GM18873 (cell line): ENCODE results near the gene FAM219B.
A peak's percentile ranks its signal among the peaks of the same experiment; 100 is the strongest.

Source experiments
- ATAC-seq: cut with Tn5 transposase; IDR thresholded peaks from one replicate; pipeline ENCODE4 v1.9.1; 2021; ENCODE audit warnings: mild to moderate bottlenecking, moderate library complexity, moderate number of reproducible peaks; ENCODE audit not compliant: unreplicated experiment, low FRiP score

FAM219B gene

DNA sequence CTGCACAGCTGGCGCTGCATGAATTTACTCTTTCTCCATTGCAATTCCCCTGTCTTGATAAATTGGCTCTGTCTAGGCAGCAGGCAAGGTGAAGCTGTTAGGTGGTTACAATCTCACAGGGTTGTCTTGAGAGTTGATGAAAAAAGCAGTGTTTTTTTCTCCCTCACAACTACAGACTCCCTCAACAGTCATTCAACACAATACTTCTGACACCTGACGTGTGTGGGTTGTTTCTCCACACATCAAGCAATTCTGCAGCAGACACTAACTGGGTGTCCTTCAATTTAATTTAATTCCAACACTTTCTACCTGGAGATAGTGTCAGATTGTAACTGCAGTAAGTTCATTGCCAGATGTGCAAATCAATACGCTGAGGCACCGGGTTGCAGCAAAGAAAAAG lies 28.4 kb downstream of the FAM219B start:
- no peak for ATAC-seq

DNA sequence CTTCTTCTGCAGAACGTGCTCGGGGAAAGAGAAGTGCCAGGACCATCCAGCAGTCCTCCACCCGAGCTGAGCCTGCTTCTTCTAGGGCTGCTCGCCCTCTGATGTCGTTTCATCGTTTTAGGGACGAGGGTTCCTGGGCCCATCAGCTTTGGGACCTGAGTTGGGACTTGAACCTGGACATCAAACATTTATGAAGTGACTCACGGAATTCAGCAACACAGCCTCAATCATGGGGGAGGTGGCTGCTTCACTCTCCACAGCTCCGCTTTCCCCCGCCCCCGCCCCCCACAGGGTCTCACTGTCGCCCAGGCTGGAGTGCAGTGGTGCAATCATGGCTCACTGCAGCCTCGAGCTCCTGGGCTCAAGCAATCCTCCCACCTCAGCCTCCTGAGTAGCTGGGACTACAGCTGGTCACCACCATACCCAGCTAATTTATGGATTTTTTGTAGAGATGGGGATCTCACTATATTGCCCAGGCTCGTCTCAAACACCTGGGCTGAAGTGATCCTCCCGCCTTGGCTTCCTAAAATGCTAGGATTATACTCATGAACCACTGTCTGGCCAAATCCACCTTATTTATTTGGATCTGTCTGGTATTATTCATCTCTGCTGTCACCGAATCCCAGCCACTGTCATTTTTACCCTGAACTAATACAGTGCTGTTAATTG lies 32.8 kb downstream of the FAM219B start:
- no peak for ATAC-seq

DNA sequence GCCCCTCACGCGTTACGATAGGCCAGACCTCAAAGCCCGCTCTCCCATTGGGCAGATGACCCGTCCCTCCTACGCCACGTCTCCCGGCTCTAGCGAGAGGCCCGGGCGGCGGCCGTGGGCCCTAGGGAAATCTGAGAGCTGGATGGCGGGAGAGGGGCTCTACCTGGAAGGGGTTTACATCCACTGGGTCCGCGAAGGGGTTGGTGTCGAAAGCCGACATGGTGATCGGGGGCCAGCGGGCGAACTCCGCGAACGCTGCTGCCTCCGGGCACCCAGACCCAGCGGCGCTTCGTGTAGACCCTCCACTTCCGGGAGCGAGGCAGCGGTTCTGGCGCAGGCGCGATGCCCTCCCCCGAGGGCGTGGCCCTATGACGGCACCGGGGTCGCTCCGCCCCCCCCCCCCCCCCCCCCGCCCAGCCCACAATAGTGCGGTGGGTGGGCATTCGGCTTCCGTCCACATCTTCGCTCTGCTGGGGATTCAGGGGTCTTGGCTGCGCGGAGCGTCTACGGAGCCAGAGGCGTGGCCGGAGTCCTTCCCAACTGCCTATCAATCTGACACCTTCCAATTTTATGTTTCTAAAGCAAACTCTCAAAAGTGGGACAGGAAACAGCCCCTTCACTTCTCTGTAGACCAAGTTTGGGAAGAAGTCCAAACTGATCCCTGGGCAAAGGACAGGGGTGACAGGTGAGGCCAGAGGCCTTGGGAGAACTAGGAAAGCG lies 33.5 kb downstream of the FAM219B start, which contains the start of gene SCAMP2:
Gene SCAMP2, minus strand, starts transcription at position 330 of the 720 bp plus-strand sequence. Its CDS starts 110 bp downstream, at position 220.
- peak; percentile 77 for ATAC-seq

DNA sequence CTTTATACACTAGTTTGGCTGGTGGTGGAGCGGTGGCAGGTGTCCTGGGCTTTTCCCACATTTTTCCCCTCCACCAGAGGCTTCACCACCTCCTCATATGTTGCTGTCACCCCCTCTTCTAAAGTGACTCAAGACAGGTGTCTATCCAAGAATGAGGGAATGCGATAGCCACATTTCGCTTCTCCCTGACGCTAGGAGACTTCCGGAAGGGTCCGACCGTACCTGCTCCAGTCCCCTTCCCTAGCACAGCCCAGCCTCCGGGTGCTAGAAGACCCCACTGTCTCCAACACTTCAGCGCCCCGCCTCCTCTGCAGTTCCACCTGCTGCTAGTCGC lies 34.0 kb downstream of the FAM219B start:
- ATAC-seq: no peak

DNA sequence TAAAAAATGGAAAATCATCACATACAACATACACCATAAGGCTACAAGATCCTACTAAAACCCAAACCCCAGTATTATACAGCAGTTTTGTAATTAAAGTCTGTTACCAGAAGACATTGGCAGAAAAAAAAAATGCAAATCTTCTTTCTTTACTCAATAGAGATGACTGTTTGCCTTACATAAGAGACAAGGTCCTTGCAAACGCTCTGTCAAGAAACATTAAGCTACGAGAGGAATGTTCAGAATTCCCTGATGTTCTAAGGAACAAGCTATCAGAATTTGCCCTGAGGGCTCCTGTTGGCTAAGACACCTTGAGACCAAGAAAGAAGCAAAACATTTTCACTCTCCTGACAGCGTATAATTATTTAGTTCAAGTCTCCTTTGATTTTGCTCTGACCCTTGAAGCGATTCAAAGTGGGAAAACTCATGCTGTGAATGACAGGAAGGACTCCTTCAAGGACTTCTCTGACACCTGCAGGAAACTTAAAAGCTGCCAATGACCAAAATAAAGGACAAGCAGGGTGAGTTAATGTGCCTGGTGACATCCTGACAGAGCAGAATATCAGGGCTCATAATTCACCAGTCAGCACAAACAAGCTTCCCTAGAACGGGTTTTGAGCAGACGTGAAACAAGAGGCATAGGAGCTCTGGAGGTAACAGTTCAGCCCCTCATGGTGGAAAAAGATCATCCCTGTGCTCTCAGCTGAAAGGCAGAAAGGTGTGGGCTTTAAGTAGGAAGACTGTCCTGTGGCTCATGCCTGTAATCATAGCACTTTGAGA lies 36.0 kb downstream of the FAM219B start:
- ATAC-seq: no peak

DNA sequence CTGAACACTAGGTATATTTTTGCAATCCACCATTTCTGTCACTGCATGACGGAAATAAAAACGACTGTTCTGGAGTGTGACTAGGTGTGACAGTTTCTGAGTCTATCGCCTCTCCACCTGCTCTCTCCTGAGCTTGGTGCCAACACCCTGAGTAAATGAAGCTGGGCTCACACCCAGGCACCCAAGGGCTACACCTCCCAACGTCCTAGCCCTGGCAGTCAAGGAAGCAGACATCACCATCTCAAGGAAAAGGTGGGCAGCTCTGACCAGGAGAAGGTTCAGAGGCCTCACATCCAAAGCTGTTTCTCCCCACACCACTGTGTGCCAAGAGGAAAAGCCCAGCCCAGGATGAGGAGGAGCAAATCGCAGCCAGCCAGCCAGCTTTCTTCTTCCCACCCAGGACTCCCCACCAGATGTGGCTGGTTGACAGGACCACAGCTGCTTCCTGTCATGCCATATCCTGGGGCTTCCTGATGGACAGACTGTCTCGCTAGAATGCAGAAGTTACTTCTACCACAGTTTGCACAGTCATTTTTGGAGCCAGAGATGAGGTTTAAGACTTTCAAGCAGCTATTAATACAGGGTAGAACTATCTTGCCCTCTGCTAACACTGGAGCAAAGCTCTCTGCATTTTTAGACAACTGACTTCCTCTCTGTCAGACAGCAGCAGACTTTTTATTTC lies 36.8 kb downstream of the FAM219B start:
- peak; percentile 36 for ATAC-seq

DNA sequence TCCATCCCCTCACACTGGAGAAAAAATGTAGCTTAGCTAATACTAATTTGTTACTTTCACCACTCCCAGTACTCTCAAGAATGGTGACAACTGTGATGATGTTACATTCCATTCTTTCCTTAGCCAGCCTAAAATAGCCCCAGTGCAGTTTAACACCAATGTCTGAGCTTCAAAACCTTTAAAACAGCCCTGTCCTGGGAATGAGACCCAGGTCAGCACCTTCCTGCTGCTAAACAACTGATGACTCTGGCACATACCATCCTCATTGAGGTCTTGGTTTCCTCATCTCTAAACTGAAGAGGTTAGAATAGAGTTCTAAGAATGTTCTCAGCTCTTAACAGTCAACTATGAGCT lies 37.3 kb downstream of the FAM219B start:
- no peak for ATAC-seq

DNA sequence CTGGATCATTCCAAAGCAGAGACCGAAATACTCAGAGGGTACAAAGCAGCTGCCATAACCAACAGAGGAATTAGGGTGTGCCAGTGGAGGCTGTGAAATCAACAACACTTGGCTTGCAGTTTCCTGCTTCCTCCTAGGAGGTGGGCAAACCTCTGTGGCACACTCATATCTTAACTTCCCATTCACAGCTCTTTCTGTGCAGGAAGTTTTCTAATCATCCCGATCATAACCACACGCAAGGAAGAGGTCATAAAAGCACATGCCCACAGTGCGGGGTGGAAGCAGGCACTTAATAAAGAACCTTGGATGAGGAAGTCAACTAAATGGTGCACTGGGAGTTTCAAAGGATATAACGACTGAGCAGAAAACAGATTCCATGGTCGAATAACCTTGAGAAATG lies 38.6 kb downstream of the FAM219B start:
- ATAC-seq: no peak

DNA sequence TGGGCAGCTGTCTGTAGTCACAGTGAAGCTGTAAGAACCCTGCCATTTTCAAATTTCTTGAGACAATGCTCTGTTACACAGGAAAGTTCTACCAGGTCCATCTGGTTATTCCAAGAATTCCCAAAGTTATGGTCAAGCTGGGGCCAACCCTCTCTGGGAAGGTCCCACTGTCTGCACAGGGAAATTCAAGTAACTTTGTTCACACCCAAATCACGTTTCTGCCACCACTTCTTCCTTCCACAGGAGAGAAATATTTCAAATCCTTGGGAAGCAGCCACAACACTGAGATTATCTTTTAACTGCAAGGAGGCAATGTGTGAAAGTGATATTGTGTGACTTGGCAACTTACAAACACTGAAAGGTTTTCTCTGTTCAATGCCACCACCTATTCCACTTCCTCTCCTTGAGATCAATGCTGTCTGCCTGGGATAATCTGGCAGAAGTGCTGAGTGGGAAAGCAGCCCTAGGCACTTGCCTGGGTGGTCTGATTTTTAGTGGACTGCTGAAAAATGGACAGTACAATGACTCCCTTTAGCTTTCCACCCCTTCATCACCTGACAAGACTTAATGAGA lies 39.1 kb downstream of the FAM219B start:
- ATAC-seq: no peak

DNA sequence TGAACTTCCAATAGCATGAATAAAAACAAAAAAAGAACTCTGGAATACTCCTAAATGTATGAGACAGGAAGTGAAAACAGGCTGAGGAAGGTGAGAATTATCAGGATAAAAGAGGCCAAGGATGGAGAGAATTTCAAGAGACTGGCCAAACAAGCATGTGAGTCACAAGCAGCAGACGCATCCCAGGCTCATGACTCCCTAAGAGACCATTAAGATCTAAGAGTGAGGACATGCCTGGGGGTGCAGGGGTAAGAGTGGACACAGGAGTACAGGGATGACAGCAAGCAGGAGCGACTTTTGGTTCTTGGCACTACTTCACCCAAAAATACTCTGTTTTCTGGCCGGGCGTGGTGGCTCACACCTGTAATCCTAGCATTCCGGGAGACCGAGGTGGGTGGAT lies 40.6 kb downstream of the FAM219B start:
- ATAC-seq: no peak

DNA sequence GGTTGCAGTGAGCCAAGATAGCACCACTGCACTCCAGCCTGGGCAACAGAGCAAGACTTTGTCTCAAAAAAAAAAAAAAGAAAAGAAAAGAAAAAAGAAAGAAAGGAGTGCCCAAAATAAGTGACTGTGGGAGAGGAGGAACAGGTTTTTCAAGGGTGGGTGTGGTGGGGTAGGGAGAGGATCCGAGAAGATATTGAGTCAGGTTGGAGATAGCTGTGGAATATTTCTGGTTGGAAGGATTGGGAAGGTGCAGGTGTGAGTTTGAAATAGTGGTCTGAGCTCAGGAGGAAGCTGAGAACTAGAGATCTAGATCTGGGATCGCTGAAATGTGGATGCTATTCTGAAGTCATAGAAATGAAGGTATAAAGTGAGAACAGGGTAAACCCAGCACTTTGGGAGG lies 41.3 kb downstream of the FAM219B start:
- no peak for ATAC-seq

DNA sequence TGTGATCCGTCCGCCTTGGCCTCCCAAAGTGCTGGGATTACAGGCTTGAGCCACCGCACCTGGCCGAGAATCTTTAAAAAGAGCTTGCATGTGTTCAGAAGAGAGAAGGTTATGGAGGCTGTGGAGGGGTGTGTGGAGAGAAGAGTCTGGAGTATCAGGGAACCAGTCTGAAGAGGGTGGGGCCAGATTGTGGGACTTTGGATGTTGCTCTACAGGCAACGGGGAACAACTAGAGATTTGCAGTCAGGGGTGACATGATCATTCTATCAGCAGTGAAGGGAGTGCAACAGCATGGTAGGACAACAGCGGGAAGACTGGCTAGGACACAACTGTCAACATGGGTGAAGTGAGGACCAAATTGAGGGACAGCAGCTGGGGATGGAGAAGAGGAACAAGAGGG lies 42.4 kb downstream of the FAM219B start:
- no peak for ATAC-seq

DNA sequence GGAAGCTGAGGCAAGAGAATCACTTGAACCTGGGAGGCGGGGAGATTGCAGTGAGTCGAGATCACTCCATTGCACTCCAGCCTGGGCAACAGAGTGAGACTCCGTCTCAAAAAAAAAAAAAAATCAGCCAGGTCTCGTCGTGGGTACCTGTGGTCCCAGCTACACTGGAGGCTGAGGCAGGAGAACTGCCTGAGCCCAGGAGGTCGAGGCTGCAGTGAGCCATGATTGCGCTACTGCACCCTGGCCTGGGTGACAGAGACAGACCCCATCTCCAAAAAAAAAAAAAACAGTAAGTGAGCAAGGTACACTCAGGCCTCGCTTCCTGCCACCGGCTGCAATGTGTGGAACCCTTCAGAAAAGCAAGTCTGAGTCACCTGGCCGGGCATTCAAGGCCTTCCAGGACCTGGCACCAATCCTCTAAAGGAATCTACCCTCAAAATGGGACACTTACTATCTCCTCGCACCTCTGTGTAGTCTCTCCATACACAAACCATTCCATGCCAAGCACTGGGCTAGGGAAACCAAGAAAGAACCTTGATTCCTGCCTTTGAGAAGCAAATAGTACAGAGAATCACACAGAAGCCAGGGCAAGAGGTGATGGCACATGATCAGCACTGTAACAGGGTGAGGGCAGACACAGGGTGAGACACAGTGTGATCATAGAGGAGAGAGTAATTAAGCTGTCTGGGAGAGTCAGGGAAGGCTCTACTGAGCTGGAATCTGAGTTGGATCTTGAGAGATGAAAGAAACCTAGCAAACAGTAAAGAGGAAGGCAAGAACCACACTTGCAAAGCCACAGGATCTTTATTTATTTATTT lies 43.2 kb downstream of the FAM219B start:
- no peak for ATAC-seq

DNA sequence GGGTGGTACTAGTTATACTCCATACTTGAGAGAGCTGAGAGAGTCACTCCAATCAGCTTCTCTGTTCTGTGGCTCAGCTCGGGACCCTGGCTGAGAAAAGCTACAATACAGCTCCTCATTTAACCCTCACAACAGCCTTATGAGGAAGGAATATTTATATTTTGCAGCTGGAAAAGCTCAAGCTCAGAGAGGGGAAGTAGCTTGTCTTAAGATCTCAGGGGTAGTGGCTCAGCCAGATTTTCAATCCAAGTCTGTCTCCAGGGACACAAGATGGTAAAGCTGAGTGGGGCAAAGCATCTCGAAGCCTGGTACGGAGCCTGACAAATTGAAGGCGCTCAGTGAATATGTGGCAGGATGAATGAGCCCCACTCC lies 48.3 kb downstream of the FAM219B start:
- no peak for ATAC-seq

DNA sequence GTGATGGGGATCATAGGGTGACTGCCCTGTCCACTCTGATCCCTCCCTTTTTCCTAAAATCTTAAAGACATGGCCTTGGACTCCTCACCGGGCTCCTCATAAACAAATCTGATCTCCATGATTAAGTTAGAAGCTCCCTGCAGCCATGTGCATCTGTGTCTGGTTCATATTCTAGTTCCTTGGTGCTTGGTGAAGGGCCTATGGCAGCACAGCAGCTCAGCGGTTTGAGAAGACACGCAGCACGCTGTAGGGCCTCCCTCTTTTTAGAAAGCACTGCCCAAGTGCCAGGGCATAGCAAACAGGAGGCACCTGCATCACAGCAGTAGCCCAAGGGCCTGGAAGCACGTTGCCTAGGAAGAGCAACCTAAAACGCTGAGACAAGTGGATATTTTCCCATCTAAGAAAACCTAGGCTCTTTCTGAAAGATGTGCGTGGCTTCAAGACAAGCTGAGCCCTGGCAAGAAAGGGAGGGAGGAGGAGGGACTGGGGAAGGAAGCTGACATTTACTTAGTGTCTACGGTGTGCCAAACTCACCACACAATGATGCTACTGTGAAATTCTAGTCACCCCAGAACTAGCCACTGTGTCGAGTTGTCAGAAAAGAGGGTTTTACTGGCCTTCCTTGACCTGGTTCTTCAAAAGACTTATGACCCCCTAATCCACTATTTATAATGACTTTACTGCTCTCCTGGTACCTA lies 48.8 kb downstream of the FAM219B start:
- peak; percentile 20 for ATAC-seq

DNA sequence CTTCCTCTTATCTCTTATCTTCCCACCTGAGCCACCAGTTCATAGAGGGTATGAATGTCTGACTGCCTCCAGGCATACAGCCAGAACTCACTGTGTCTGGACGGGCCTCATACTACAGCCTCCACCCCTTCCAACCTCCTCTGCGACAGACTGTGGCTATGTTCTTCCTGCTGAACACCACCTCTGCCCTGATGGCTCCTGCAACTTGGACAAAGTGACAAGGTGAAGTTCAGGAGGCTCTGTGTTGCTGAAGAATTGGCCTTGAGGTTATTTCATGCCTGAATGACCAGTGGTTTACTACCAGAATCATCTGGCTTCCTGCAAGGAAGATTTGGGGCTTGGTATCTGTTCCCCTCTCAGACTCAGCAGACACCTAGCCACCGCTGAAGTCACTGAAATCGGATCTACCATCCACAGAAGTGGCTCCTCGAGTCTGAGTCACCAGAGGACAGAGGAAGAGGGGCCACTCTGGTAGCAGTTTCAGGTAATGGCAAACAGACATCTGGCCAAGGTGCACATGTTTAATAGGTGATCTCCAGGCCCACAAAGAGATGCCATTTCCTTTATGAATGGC lies 49.5 kb downstream of the FAM219B start:
- ATAC-seq: peak; percentile 54

DNA sequence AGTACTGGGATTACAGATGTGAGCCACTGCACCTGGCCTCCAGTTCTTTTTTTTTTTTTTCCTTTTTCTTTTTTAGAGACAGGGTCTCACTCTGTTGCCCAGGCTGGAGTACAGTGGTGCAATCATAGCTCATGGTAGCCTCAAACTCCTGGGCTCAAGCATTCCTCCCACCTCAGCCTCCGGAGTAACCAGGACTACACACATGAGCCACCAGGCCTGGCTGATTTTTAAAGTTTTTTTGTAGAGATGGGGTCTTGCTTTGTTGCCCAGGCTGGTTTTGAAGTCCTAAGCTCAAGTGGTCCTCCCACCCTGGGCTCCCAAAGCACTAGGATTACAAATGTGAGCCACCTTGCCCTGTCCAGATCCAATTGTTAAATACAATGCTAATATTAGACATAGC lies 50.1 kb downstream of the FAM219B start:
- no peak for ATAC-seq

DNA sequence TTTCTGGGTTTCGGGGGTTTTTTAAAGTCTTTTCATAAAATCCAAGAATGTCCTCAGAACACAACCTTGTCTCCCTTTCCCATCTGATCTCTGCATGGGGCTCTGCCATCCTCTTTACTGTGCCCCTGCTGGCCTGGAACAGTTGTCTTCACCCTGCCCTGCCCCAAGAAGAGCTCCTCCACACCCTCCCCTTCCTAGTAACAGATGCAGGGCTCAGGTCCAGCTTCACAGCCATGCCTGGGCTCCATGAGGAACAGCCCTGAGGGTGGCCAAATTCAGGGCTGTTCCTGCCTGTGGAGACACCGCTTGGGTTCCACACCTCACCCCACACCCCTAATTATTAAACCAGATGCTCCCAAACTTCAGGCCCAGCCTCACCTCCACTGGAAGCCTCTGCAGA lies 50.8 kb downstream of the FAM219B start:
- no peak for ATAC-seq

DNA sequence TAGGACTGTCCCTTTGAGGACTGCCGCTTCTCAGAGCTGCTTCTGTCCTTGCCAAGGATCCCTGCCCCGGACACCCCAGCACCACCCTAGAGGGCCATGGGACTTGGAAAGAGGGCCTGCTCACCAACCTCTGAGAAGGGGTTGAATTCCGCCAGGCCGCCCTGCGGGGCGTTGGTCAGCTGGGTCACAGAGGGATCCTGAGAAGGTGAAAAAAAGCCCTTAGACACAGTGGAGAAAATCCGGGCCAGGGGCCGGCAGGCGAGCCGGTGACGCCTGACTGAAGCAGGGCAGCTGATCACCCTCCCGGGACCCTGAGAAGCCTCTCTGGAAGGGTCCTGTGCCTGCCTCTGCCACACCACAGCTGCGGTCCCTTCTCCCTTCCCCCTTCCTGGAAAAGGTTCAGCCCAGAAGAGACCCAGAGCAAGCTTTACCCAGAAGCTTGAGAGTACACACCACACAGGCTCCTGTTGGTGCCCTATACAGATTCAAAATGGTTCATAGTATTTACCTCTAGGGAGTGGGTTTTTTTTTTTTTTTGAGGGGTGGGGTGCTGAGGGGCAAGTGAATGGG lies 52.1 kb downstream of the FAM219B start:
- no peak for ATAC-seq
